Transverse colon (tissue), 4 donors: ENCODE data around the gene ZNF638. TPM values are rescaled to one million over a fixed set of nuclear protein-coding genes. Genes with fewer than 3 reads are reported as not detected.

ENCODE experiments used
- DNase-seq: peaks from one replicate; pipeline ENCODE4 v3.0.0-alpha.2; 2019
- H3K27ac ChIP-seq, 4 donors: fragments of 200-600 bp; sonication (generic); 2 replicates each; pipeline ENCODE4 v1.5.1; 2016 to 2018; ENCODE audit warnings: inconsistent platforms in 4 of 4
- H3K27me3 ChIP-seq: fragments of 200-600 bp; sonication (generic); 2 replicates; pipeline ENCODE4 v1.5.1; 2017; ENCODE audit warnings: inconsistent platforms
- H3K36me3 ChIP-seq, 4 donors: fragments of 200-600 bp; sonication (generic); 2 replicates each; pipeline ENCODE4 v1.5.1; 2017 to 2019; ENCODE audit warnings: inconsistent platforms in 4 of 4
- H3K4me1 ChIP-seq, 4 donors: fragments of 200-600 bp; sonication (generic); 2 replicates each; pipeline ENCODE4 v1.5.1; 2017 to 2020; ENCODE audit warnings: inconsistent platforms in 4 of 4
- H3K4me3 ChIP-seq, 4 donors: fragments of 200-600 bp; sonication (generic); 1 replicate in 1 of 4; 2 replicates in 3 of 4; pipeline versions ENCODE4 v1.5.1 to v1.6.1; 2017 to 2019; ENCODE audit warnings: inconsistent platforms in 4 of 4
- H3K9me3 ChIP-seq, 2 donors: fragments of 200-600 bp; sonication (generic); 2 replicates each; pipeline ENCODE4 v1.5.1; 2017 to 2019; ENCODE audit warnings: inconsistent platforms in 2 of 2
- EP300 ChIP-seq: sonication (generic); formaldehyde crosslinking; IDR thresholded peaks from one replicate; pipeline ENCODE4 v1.6.1; 2017; ENCODE audit warnings: antibody characterized with exemption, low read depth
- POLR2A ChIP-seq: fragments of 450-650 bp; IDR thresholded peaks from one replicate; pipeline ENCODE4 v1.6.1; 2016; ENCODE audit warnings: antibody characterized with exemption, mild to moderate bottlenecking, moderate library complexity
- POLR2AphosphoS5 ChIP-seq, 3 donors: sonication (generic); formaldehyde crosslinking; IDR thresholded peaks; one replicate each; pipeline ENCODE4 v1.6.1; 2016; ENCODE audit warnings: antibody characterized with exemption in 3 of 3
- WGBS, 2 donors: methylation state at CpG; one replicate each; pipeline ENCODE4 v1.1.5; 2018; ENCODE audit warnings: low coverage in 1 of 2; 5-methylcytosine and 5-hydroxymethylcytosine counted together
- in situ Hi-C, 4 donors: fragments of 200-750 bp; cut with MboI; loops; one replicate each; pipeline versions ENCODE4 v1.15.0 to v1.15.1; 2017; ENCODE audit warnings: low sequenced_read_pairs in 3 of 4, low pct_ligation_motif_present in 1 of 4, low pct_unique_long_range_greater_than_20kb in 1 of 4
- intact Hi-C: fragments of 100-400 bp; cut with DNase I; formaldehyde crosslinking; loops from one replicate; pipeline ENCODE4 v1.15.1; 2023; ENCODE audit warnings: low total_unique reads
- total RNA-seq, 4 donors: library from RNA; depleted of rRNA; stranded (reverse); fragments of >200 nt; gene quantifications; one replicate each; pipeline ENCODE4 v1.1.0, GENCODE V29; 2016
- TF ChIP-seq, protein P1 (sequence below), 5 experiments: fragments of 200-600 bp in 3 of 5; fragments of 450-650 bp in 2 of 5; sonication (generic) in 3 of 5; IDR thresholded peaks; 1 replicate in 2 of 5; 2 replicates in 3 of 5; pipeline ENCODE4 v1.5.1; 2016 to 2017; ENCODE audit warnings: antibody characterized with exemption in 5 of 5, inconsistent platforms in 3 of 5, mild to moderate bottlenecking in 2 of 5, moderate library complexity in 1 of 5

The ZNF638 gene
- total RNA-seq, 4 donors from 2014 or later, result 99.9 to 181 (median 142) TPM

DNA sequence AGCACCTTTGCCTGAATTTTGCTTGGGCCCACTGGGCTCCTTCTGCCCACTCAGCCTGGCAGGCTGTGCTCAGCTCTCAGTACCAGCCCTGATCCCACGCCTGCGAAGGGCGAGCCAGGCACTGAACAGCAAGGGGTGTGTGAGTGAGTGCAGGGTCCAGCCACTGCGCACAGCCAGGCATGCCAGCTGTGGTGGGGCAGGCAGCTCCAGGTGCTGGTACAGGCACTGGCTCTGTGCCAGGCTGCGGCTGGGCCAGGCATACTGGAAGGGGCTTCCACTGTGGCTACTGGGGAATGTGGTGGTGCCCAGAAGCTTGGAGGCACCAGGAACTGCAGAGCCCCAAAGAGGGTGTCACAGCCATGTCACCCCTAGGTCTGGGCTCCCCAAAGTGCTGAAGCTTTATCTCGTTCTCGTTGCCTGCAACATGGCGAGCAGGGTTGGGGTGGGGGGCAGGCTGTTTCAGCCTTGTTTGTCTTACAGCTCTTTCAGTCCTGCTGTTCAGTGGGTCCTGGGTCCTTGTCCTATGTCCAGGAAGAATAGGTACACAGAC is 130.5 kb downstream of the ZNF638 start:
- peaks cover 3 to 22% (median 10%) of the 10 kb centered on the region in 4 donors for H3K4me1 ChIP-seq
- 89% methylated on average over 6 of the region's 8 CpGs; no CpG with 5 or more reads in 1 of the 2 donors for WGBS, 2 donors
- no peak overlapping the region for H3K4me3 ChIP-seq
- H3K36me3 ChIP-seq, result no peaks in the 10 kb centered on the region
- DNase-seq, result no peak
- no peak for TF ChIP-seq POLR2A
- TF ChIP-seq, protein P1, sequence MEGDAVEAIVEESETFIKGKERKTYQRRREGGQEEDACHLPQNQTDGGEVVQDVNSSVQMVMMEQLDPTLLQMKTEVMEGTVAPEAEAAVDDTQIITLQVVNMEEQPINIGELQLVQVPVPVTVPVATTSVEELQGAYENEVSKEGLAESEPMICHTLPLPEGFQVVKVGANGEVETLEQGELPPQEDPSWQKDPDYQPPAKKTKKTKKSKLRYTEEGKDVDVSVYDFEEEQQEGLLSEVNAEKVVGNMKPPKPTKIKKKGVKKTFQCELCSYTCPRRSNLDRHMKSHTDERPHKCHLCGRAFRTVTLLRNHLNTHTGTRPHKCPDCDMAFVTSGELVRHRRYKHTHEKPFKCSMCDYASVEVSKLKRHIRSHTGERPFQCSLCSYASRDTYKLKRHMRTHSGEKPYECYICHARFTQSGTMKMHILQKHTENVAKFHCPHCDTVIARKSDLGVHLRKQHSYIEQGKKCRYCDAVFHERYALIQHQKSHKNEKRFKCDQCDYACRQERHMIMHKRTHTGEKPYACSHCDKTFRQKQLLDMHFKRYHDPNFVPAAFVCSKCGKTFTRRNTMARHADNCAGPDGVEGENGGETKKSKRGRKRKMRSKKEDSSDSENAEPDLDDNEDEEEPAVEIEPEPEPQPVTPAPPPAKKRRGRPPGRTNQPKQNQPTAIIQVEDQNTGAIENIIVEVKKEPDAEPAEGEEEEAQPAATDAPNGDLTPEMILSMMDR (IDR thresholded peaks at IDR 0.05), result no peak
- TF ChIP-seq EP300, result no peak
- no peak for TF ChIP-seq POLR2AphosphoS5 (IDR thresholded peaks at IDR 0.05)
- in situ Hi-C loops (no loop called here), intact Hi-C loops (no loop called here)
- H3K27me3 ChIP-seq, result peaks cover 33% of the 10 kb centered on the region
- no peak overlapping the region for H3K27ac ChIP-seq
- H3K9me3 ChIP-seq, result no peaks in the 10 kb centered on the region

DNA sequence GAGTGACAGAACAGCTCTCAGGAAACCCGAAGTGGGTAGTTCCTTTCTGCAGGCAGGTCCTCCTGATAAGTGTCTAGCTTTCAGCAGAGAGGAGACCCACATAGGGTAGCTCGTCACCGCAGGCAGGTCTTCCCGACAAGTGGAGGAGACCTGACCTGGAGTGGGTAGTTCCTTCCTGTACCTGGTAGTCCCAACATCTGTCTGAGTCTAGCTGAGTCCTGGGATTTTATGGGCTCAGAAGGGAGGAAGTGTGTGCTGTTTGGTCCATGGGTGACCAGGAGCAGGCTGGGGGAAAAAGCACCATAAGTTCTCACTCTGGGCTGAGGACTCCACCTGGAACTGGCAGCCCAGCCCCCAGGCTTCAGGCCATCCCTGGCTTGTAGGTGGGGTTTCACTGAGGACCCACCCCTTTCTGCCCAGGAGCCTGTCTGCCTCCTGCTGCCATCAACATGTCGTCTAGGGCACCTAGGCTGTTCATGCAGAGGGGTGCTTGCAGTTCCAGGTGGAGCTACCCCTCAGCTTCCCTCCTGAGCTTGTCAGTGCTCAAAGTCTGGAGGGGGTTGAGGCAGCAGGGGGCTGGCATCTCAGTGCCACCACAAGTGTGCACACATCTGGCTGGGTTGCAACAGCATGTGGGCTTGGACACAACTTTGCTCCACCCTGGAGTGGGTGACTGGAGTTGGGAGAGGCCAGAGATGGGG is 131.2 kb downstream of the ZNF638 start:
- Histone ChIP-seq H3K9me3 (no peaks in the 10 kb centered on the region), H3K4me3 (no peak overlapping the region), H3K27ac (no peak overlapping the region), H3K4me1 (peaks cover 0 to 17% (median 9%) of the 10 kb centered on the region in 4 donors), H3K27me3 (peaks cover 40% of the 10 kb centered on the region), H3K36me3 (no peaks in the 10 kb centered on the region)
- intact Hi-C loops (no loop called here), in situ Hi-C loops (no loop called here)
- WGBS, 2 donors, result 92% methylated on average over 5 of the region's 5 CpGs; no CpG with 5 or more reads in 1 of the 2 donors
- no peak for TF ChIP-seq POLR2AphosphoS5 (IDR thresholded peaks at IDR 0.05)
- no peak for TF ChIP-seq EP300
- TF ChIP-seq POLR2A, result no peak
- TF ChIP-seq, protein P1 (IDR thresholded peaks at IDR 0.05), result no peak
- no peak for DNase-seq

DNA sequence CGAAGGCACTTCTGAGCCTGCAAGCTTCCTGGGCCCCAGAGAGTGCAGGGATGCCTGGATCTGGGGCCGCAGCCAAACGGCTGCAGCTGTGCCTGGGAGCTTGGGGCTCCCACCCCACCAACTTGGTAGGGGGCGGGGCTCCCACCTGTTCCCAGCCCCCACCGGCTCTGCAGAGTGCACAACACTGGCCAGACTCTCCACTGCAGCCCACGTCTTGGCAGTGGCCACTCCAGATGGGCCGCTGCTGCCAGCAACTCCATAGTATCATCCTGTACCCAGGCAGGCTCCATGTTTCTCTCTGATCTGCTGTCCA is 131.7 kb downstream of the ZNF638 start:
- intact Hi-C loops (no loop called here), in situ Hi-C loops (no loop called here)
- Histone ChIP-seq H3K4me3 (no peak overlapping the region), H3K27me3 (peaks cover 45% of the 10 kb centered on the region), H3K9me3 (no peaks in the 10 kb centered on the region), H3K27ac (no peak overlapping the region), H3K4me1 (peaks cover 0 to 15% (median 8%) of the 10 kb centered on the region in 4 donors), H3K36me3 (no peaks in the 10 kb centered on the region)
- WGBS, 2 donors, result 79% methylated on average over 7 of the region's 7 CpGs; no CpG with 5 or more reads in 1 of the 2 donors
- TF ChIP-seq, protein P1 (IDR thresholded peaks at IDR 0.05), result no peak
- TF ChIP-seq POLR2A, result no peak
- no peak for TF ChIP-seq POLR2AphosphoS5 (IDR thresholded peaks at IDR 0.05)
- TF ChIP-seq EP300, result no peak
- DNase-seq, result no peak

DNA sequence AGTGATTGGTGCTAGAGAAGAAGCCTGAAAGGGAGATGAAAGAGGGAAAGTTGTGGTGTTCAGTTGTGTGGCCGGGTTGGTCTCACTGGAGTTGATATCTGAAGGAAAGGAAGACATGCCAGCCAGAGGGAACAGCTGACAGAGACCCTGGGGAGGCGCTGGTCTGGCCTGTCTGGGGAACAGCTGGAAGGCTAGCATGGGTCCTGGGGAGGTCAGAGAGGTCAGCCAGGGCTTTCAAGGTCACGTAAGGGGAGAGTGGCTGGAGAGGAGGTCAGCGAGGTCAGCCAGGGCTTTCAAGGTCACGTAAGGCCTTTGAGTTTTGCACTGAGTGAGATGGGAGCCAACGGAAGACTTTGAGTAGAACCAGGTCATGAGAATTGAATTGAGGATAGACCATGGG is 132.8 kb downstream of the ZNF638 start:
- H3K4me1 ChIP-seq, result peaks cover 0 to 15% (median 7%) of the 10 kb centered on the region in 4 donors
- H3K36me3 ChIP-seq, result no peaks in the 10 kb centered on the region
- H3K4me3 ChIP-seq, result no peak overlapping the region
- TF ChIP-seq POLR2AphosphoS5 (IDR thresholded peaks at IDR 0.05), result no peak
- in situ Hi-C loops, result no loop called here
- H3K27me3 ChIP-seq, result peaks cover 56% of the 10 kb centered on the region
- no peak overlapping the region for H3K27ac ChIP-seq
- 83 to 89% methylated on average over 4 to 6 of the region's 6 CpGs for WGBS, 2 donors
- H3K9me3 ChIP-seq, result no peaks in the 10 kb centered on the region
- intact Hi-C loops, result no loop called here
- no peak for DNase-seq
